RWPE2 (cell line): Measurements from ENCODE around the gene FEZF2.

Source experiments
- ATAC-seq: fragments of 200-7000 bp; cut with Tn5 transposase; 3 replicates; pipeline ENCODE4 v1.9.1; 2021; ENCODE audit warnings: low read depth
- DNase-seq: peaks from one replicate; pipeline ENCODE4 v3.0.0-alpha.2; 2020; ENCODE audit warnings: low spot score
- H3K27ac ChIP-seq: fragments of 450-650 bp; 2 replicates; pipeline ENCODE4 v1.5.1; 2017; ENCODE audit warnings: mild to moderate bottlenecking; ENCODE audit not compliant: poor library complexity, severe bottlenecking
- H3K27me3 ChIP-seq: fragments of 250-450 bp; sonication (Bioruptor Pico); 2 replicates; pipeline ENCODE4 v1.5.1; 2021; ENCODE audit warnings: mild to moderate bottlenecking, moderate library complexity; ENCODE audit not compliant: insufficient read depth, poor library complexity, severe bottlenecking
- H3K36me3 ChIP-seq: fragments of 250-450 bp; sonication (Bioruptor Pico); 2 replicates; pipeline ENCODE4 v1.5.1; 2020; ENCODE audit warnings: low read depth, mild to moderate bottlenecking, moderate library complexity
- H3K4me1 ChIP-seq: fragments of 250-450 bp; sonication (Bioruptor Pico); 2 replicates; pipeline ENCODE4 v1.5.1; 2021; ENCODE audit warnings: mild to moderate bottlenecking, moderate library complexity; ENCODE audit not compliant: insufficient read depth, poor library complexity, severe bottlenecking
- H3K4me3 ChIP-seq: fragments of 250-450 bp; sonication (Bioruptor Pico); 2 replicates; pipeline ENCODE4 v1.5.1; 2021; ENCODE audit warnings: mild to moderate bottlenecking, moderate library complexity; ENCODE audit not compliant: severe bottlenecking
- H3K9me3 ChIP-seq: fragments of 250-450 bp; sonication (Bioruptor Pico); 2 replicates; pipeline ENCODE4 v1.5.1; 2021; ENCODE audit warnings: mild to moderate bottlenecking, moderate library complexity; ENCODE audit not compliant: severe bottlenecking
- CTCF ChIP-seq: fragments of 450-650 bp; IDR thresholded peaks from one replicate; pipeline ENCODE4 v1.5.1; 2017; ENCODE audit warnings: mild to moderate bottlenecking, moderate library complexity; ENCODE audit not compliant: poor library complexity, severe bottlenecking

The FEZF2 gene

GRCh38 chr3:62355703-62356102 lies 17.6 kb downstream of the FEZF2 start:
- no peak overlapping the region for H3K4me3 ChIP-seq
- DNase-seq (no peak), ATAC-seq (no peak)
- no peak overlapping the region for H3K27ac ChIP-seq
- H3K27me3 ChIP-seq = peaks cover 47% of the 10 kb centered on the region
- H3K9me3 ChIP-seq = no peaks in the 10 kb centered on the region
- H3K4me1 ChIP-seq = no peaks in the 10 kb centered on the region
- no peaks in the 10 kb centered on the region for H3K36me3 ChIP-seq
- no peak for TF ChIP-seq CTCF

GRCh38 chr3:62343755-62344154 lies 29.6 kb downstream of the FEZF2 start:
- TF ChIP-seq CTCF = no peak

GRCh38 chr3:62335196-62335595 lies 38.2 kb downstream of the FEZF2 start:
- H3K27ac ChIP-seq = no peak overlapping the region
- no peak overlapping the region for H3K4me3 ChIP-seq
- H3K36me3 ChIP-seq = peaks cover 10% of the 10 kb centered on the region; the same call in 1 of the 2 replicates
- ATAC-seq (no peak), DNase-seq (no peak)
- H3K4me1 ChIP-seq = no peaks in the 10 kb centered on the region
- H3K27me3 ChIP-seq = no peaks in the 10 kb centered on the region
- no peak for TF ChIP-seq CTCF
- no peaks in the 10 kb centered on the region for H3K9me3 ChIP-seq

More at GRCh38 chr3:62343755-62344154, 29.6 kb downstream of the FEZF2 start:
- no peak for ATAC-seq
- Histone ChIP-seq H3K36me3 (no peaks in the 10 kb centered on the region), H3K27ac (no peak overlapping the region), H3K9me3 (no peaks in the 10 kb centered on the region), H3K4me3 (no peak overlapping the region), H3K4me1 (no peaks in the 10 kb centered on the region), H3K27me3 (no peaks in the 10 kb centered on the region)
- no peak for DNase-seq

- DNase-seq (no peak), ATAC-seq (no peak)
- no peaks in the 10 kb centered on the region for H3K27me3 ChIP-seq
- no peak overlapping the region for H3K4me3 ChIP-seq
- no peak overlapping the region for H3K27ac ChIP-seq
- peak; percentile 86 for TF ChIP-seq CTCF
- peaks cover 10% of the 10 kb centered on the region; the same call in 1 of the 2 replicates for H3K36me3 ChIP-seq
- H3K4me1 ChIP-seq = no peaks in the 10 kb centered on the region
- no peaks in the 10 kb centered on the region for H3K9me3 ChIP-seq
Observed at GRCh38 chr3:62332835-62333244, 40.5 kb downstream of the FEZF2 start.

- H3K27ac ChIP-seq = no peak overlapping the region
- no peak for TF ChIP-seq CTCF
- peaks cover 10% of the 10 kb centered on the region; the same call in 1 of the 2 replicates for H3K36me3 ChIP-seq
- no peak overlapping the region for H3K4me3 ChIP-seq
- no peak for DNase-seq
- no peak for ATAC-seq
- no peaks in the 10 kb centered on the region for H3K27me3 ChIP-seq
- no peaks in the 10 kb centered on the region for H3K9me3 ChIP-seq
- no peaks in the 10 kb centered on the region for H3K4me1 ChIP-seq
Observed at GRCh38 chr3:62332017-62332416, 41.3 kb downstream of the FEZF2 start.
